WTC11 (cell line): ENCODE measurements around the gene SORCS2. TPM values are rescaled to one million over a fixed set of nuclear protein-coding genes. Genes with fewer than 3 reads are reported as not detected.

ENCODE experiments used
- ATAC-seq: fragments of 200-7000 bp; cut with Tn5 transposase; 2 replicates; pipeline ENCODE4 v1.10.0; 2021; ENCODE audit warnings: mild to moderate bottlenecking, moderate library complexity
- CTCF ChIA-PET: fragments of 300-600 bp; sonication (Branson Sonifier 250); formaldehyde crosslinking; loops from one replicate; lab custom pipeline; 2021; ENCODE audit warnings: antibody characterized with exemption; lab: Charles Lee
- POLR2A ChIA-PET: fragments of 350-600 bp; sonication (Branson Sonifier 250); formaldehyde crosslinking; loops from one replicate; lab custom pipeline; 2021; ENCODE audit warnings: antibody characterized with exemption; lab: Charles Lee
- DNase-seq: peaks from one replicate; pipeline ENCODE4 v3.0.0; 2021; ENCODE audit warnings: low spot score
- H3K27ac Mint-ChIP-seq: 2 replicates; pipeline ENCODE4 v1.8.0; 2021; ENCODE audit warnings: mixed read lengths
- H3K27me3 Mint-ChIP-seq: 2 replicates; pipeline ENCODE4 v1.8.0; 2021; ENCODE audit warnings: low read depth, mild to moderate bottlenecking, moderate library complexity, mixed read lengths
- H3K36me3 Mint-ChIP-seq: 2 replicates; pipeline ENCODE4 v1.8.0; 2021; ENCODE audit warnings: mixed read lengths
- H3K4me1 Mint-ChIP-seq: 2 replicates; pipeline ENCODE4 v1.8.0; 2022; ENCODE audit warnings: mixed read lengths
- H3K4me3 Mint-ChIP-seq: 2 replicates; pipeline ENCODE4 v1.8.0; 2021; ENCODE audit warnings: mild to moderate bottlenecking, moderate library complexity, mixed read lengths
- H3K9me3 Mint-ChIP-seq: 2 replicates; pipeline ENCODE4 v1.8.0; 2021; ENCODE audit warnings: mixed read lengths
- ATF2 ChIP-seq: sonication (generic); formaldehyde crosslinking; IDR thresholded peaks from 2 replicates; pipeline ENCODE4 v1.8.1; 2022; ENCODE audit warnings: low read depth, missing genetic modification reagents, borderline replicate concordance
- CDX4 ChIP-seq: fragments of 250-450 bp; sonication (Bioruptor Pico); IDR thresholded peaks from 2 replicates; pipeline ENCODE4 v1.9.0; 2021; ENCODE audit warnings: moderate library complexity, mild to moderate bottlenecking, inconsistent platforms, borderline replicate concordance
- E2F5 ChIP-seq: sonication (generic); formaldehyde crosslinking; IDR thresholded peaks from 2 replicates; pipeline ENCODE4 v1.8.1; 2022; ENCODE audit warnings: mild to moderate bottlenecking, moderate library complexity, missing genetic modification reagents
- EMX1 ChIP-seq: fragments of 250-450 bp; sonication (Bioruptor Pico); IDR thresholded peaks from 2 replicates; pipeline ENCODE4 v1.8.0; 2021; ENCODE audit warnings: mild to moderate bottlenecking
- ESRRA ChIP-seq: sonication (generic); formaldehyde crosslinking; IDR thresholded peaks from 2 replicates; pipeline ENCODE4 v1.8.1; 2022; ENCODE audit warnings: mild to moderate bottlenecking, missing genetic modification reagents, borderline replicate concordance
- FOXP1 ChIP-seq: sonication (generic); formaldehyde crosslinking; IDR thresholded peaks from 2 replicates; pipeline ENCODE4 v1.8.0; 2022; ENCODE audit warnings: missing genetic modification reagents, mild to moderate bottlenecking, moderate library complexity, borderline replicate concordance
- HMGA2 ChIP-seq: fragments of 250-450 bp; sonication (Bioruptor Pico); IDR thresholded peaks from 2 replicates; pipeline ENCODE4 v1.4.0; 2021; ENCODE audit warnings: mild to moderate bottlenecking, moderate library complexity
- NFYB ChIP-seq: sonication (generic); formaldehyde crosslinking; conservative IDR thresholded peaks from 2 replicates; pipeline ENCODE4 v1.8.0; 2022; ENCODE audit warnings: low read depth, missing genetic modification reagents
- NR2C2 ChIP-seq: sonication (generic); formaldehyde crosslinking; IDR thresholded peaks from 2 replicates; pipeline ENCODE4 v1.8.0; 2022; ENCODE audit warnings: mild to moderate bottlenecking, missing genetic modification reagents
- NR3C1 ChIP-seq: sonication (generic); formaldehyde crosslinking; conservative IDR thresholded peaks from 2 replicates; pipeline ENCODE4 v1.8.1; 2023; ENCODE audit warnings: low read depth, mild to moderate bottlenecking, missing genetic modification reagents
- OVOL2 ChIP-seq: fragments of 250-450 bp; sonication (Bioruptor Pico); IDR thresholded peaks from 2 replicates; pipeline ENCODE4 v1.9.0; 2021; ENCODE audit warnings: mild to moderate bottlenecking, borderline replicate concordance
- RELA ChIP-seq: sonication (generic); formaldehyde crosslinking; IDR thresholded peaks from 2 replicates; pipeline ENCODE4 v1.8.1; 2022; ENCODE audit warnings: missing genetic modification reagents, mild to moderate bottlenecking, borderline replicate concordance
- SOX15 ChIP-seq: fragments of 250-450 bp; sonication (Bioruptor Pico); IDR thresholded peaks from 2 replicates; pipeline ENCODE4 v1.9.0; 2021; ENCODE audit warnings: mild to moderate bottlenecking
- TCF7 ChIP-seq: sonication (generic); formaldehyde crosslinking; IDR thresholded peaks from 2 replicates; pipeline ENCODE4 v1.8.0; 2022; ENCODE audit warnings: mild to moderate bottlenecking, low read depth, missing genetic modification reagents, moderate library complexity
- USF2 ChIP-seq: sonication (generic); formaldehyde crosslinking; IDR thresholded peaks from 2 replicates; pipeline ENCODE4 v1.8.1; 2023; ENCODE audit warnings: mild to moderate bottlenecking, missing genetic modification reagents, moderate library complexity
- ZMAT4 ChIP-seq: fragments of 250-450 bp; sonication (Bioruptor Pico); IDR thresholded peaks from 2 replicates; pipeline ENCODE4 v1.9.0; 2021; ENCODE audit warnings: mild to moderate bottlenecking
- ZNF121 ChIP-seq: sonication (generic); formaldehyde crosslinking; IDR thresholded peaks from 2 replicates; pipeline ENCODE4 v1.8.0; 2023; ENCODE audit warnings: missing genetic modification reagents
- ZNF219 ChIP-seq: sonication (generic); formaldehyde crosslinking; IDR thresholded peaks from 2 replicates; pipeline ENCODE4 v1.8.0; 2023; ENCODE audit warnings: missing genetic modification reagents, mild to moderate bottlenecking, borderline replicate concordance
- ZNF263 ChIP-seq: sonication (generic); formaldehyde crosslinking; IDR thresholded peaks from 2 replicates; pipeline ENCODE4 v1.8.1; 2022; ENCODE audit warnings: low read depth, mild to moderate bottlenecking, moderate library complexity, missing genetic modification reagents
- ZNF423 ChIP-seq: fragments of 250-450 bp; sonication (Bioruptor Pico); IDR thresholded peaks from 2 replicates; pipeline ENCODE4 v2.1.2; 2022; ENCODE audit warnings: mild to moderate bottlenecking, moderate library complexity
- ZNF425 ChIP-seq: fragments of 250-450 bp; sonication (Bioruptor Pico); conservative IDR thresholded peaks from 2 replicates; pipeline ENCODE4 v1.9.0; 2021; ENCODE audit warnings: mild to moderate bottlenecking
- total RNA-seq: library from RNA; stranded (reverse); gene quantifications from 3 replicates; pipeline ENCODE4 v1.2.3, GENCODE V29; 2021

The SORCS2 gene
- total RNA-seq, 1 experiment from 2014 or later = 6.6 TPM

- TF ChIP-seq USF2 (CRISPR knock-in tag) (no peak), ZMAT4 (CRISPR knock-in tag) (no peak)
- TF ChIP-seq, all 79 proteins: peak for 0
Observed at GRCh38 chr4:7742807-7743280, 550.5 kb downstream of the SORCS2 start (continued).

GRCh38 chr4:7744142-7744804 lies 551.9 kb downstream of the SORCS2 start:
- H3K27me3 Mint-ChIP-seq = peaks cover 3% of the 10 kb centered on the region; the same call in 1 of the 2 replicates
- no peak overlapping the region for H3K4me3 Mint-ChIP-seq
- CTCF ChIA-PET = no interaction called here
- ATAC-seq = no peak
- DNase-seq = no peak
- no peaks in the 10 kb centered on the region for H3K9me3 Mint-ChIP-seq
- TF ChIP-seq RELA (no peak), ZNF423 (CRISPR knock-in tag) (no peak), ESRRA (no peak), NR3C1 (no peak), ZNF121 (no peak), OVOL2 (CRISPR knock-in tag) (no peak), NFYB (CRISPR knock-in tag) (no peak), NR2C2 (CRISPR knock-in tag) (no peak), ZNF263 (CRISPR knock-in tag) (no peak), TCF7 (CRISPR knock-in tag) (no peak), HMGA2 (no peak), ZNF219 (CRISPR knock-in tag) (no peak), E2F5 (no peak), FOXP1 (CRISPR knock-in tag) (no peak), CDX4 (CRISPR knock-in tag) (no peak), SOX15 (no peak), EMX1 (no peak), ATF2 (CRISPR knock-in tag) (no peak), ZNF425 (CRISPR knock-in tag) (no peak)
- H3K36me3 Mint-ChIP-seq = no peaks in the 10 kb centered on the region
- no peak overlapping the region for H3K27ac Mint-ChIP-seq
- no peaks in the 10 kb centered on the region for H3K4me1 Mint-ChIP-seq
- POLR2A ChIA-PET = no interaction called here
